OCI-LY7 (cell line): ENCODE results near the gene TPPP3. TPM values are rescaled to one million over a fixed set of nuclear protein-coding genes. Genes with fewer than 3 reads are reported as not detected.

ENCODE experiments used
- BruUV-seq: library from RNA; stranded (reverse); fragments of 400-500 nt; replicated peaks from 2 replicates; lab custom pipeline; 2021; lab: Mats Ljungman, UMichigan
- CTCF ChIA-PET: fragments of 300-600 bp; sonication (Branson Sonifier 250); formaldehyde crosslinking; loops from one replicate; lab custom pipeline; 2022; ENCODE audit warnings: antibody characterized with exemption; ENCODE audit not compliant: unreplicated experiment; lab: Charles Lee
- POLR2A ChIA-PET: fragments of 300-600 bp; sonication (Branson Sonifier 250); formaldehyde crosslinking; loops from one replicate; lab custom pipeline; 2022; ENCODE audit warnings: antibody characterized with exemption; lab: Charles Lee
- DNase-seq: peaks from one replicate; pipeline ENCODE4 v3.0.0-alpha.2; 2015; ENCODE audit warnings: low spot score
- H2AFZ ChIP-seq: fragments of 200-600 bp; sonication (generic), shearing (Covaris generic); 2 replicates; pipeline ENCODE4 v1.6.1; 2014; ENCODE audit warnings: mild to moderate bottlenecking, antibody characterized with exemption, low read length, moderate library complexity
- H3K27ac ChIP-seq: fragments of 200-600 bp; sonication (generic); 2 replicates; pipeline ENCODE4 v1.5.1; 2014; ENCODE audit warnings: mixed run types, low read depth, mild to moderate bottlenecking, moderate library complexity, low read length, inconsistent platforms; ENCODE audit not compliant: poor library complexity, severe bottlenecking
- H3K36me3 ChIP-seq: fragments of 200-600 bp; sonication (generic); 2 replicates; pipeline ENCODE4 v1.6.1; 2014; ENCODE audit warnings: mild to moderate bottlenecking, antibody characterized with exemption, low read length, moderate library complexity, mixed read lengths; ENCODE audit not compliant: insufficient read depth
- H3K4me1 ChIP-seq: fragments of 200-600 bp; sonication (generic); 2 replicates; pipeline ENCODE4 v1.5.1; 2014; ENCODE audit warnings: mild to moderate bottlenecking, low read length; ENCODE audit not compliant: insufficient read depth, poor library complexity, severe bottlenecking
- H3K4me2 ChIP-seq: fragments of 200-600 bp; sonication (generic); 2 replicates; pipeline ENCODE4 v1.6.1; 2014; ENCODE audit warnings: mild to moderate bottlenecking, low read length
- H3K4me3 ChIP-seq: fragments of 200-600 bp; sonication (generic); 2 replicates; pipeline ENCODE4 v1.5.1; 2014; ENCODE audit warnings: mild to moderate bottlenecking, low read depth, low read length; ENCODE audit not compliant: poor library complexity, severe bottlenecking
- H3K79me2 ChIP-seq: fragments of 200-600 bp; sonication (generic); 2 replicates; pipeline ENCODE4 v1.6.1; 2016; ENCODE audit warnings: low read depth, mild to moderate bottlenecking, low read length, moderate library complexity, mixed read lengths; ENCODE audit not compliant: insufficient read depth
- H3K9me2 ChIP-seq: fragments of 200-600 bp; sonication (generic); 2 replicates; pipeline ENCODE4 v1.6.1; 2016; ENCODE audit warnings: mild to moderate bottlenecking, low read length, mixed read lengths; ENCODE audit not compliant: insufficient read depth
- H3K9me3 ChIP-seq: fragments of 200-600 bp; sonication (generic); 2 replicates; pipeline ENCODE4 v1.6.1; 2014; ENCODE audit warnings: mild to moderate bottlenecking, mixed run types, low read length, mixed read lengths
- H4K20me1 ChIP-seq: fragments of 200-600 bp; sonication (generic); 2 replicates; pipeline ENCODE4 v1.6.1; 2014; ENCODE audit warnings: mild to moderate bottlenecking, antibody characterized with exemption, low read length, moderate library complexity, mixed read lengths; ENCODE audit not compliant: insufficient read depth
- EZH2phosphoT487 ChIP-seq: fragments of 200-600 bp; sonication (generic); IDR thresholded peaks from 2 replicates; pipeline ENCODE4 v1.6.1; 2018; ENCODE audit warnings: low read depth, borderline replicate concordance, mild to moderate bottlenecking, mixed run types, antibody characterized with exemption, low read length, moderate library complexity, mixed read lengths
- intact Hi-C: fragments of 100-400 bp; cut with micrococcal nuclease; formaldehyde crosslinking; loops from one replicate; pipeline ENCODE4 v1.10.0; 2022; ENCODE audit not compliant: unreplicated experiment
- total RNA-seq, 2 experiments: library from RNA; depleted of rRNA in 1 of 2; stranded (reverse); fragments of >200 nt in 1 of 2; shearing (Covaris generic) in 1 of 2; gene quantifications; 2 replicates each; pipeline ENCODE4 v1.2.3, GENCODE V29; 2014 to 2022
- TF ChIP-seq, protein P1 (sequence below): fragments of 200-600 bp; sonication (generic); conservative IDR thresholded peaks from 2 replicates; pipeline ENCODE4 v1.5.1; 2014; ENCODE audit warnings: mild to moderate bottlenecking, antibody characterized with exemption, low read length, moderate library complexity, mixed read lengths

The TPPP3 gene
- total RNA-seq, 2 experiments from 2014 or later, result not detected

DNA sequence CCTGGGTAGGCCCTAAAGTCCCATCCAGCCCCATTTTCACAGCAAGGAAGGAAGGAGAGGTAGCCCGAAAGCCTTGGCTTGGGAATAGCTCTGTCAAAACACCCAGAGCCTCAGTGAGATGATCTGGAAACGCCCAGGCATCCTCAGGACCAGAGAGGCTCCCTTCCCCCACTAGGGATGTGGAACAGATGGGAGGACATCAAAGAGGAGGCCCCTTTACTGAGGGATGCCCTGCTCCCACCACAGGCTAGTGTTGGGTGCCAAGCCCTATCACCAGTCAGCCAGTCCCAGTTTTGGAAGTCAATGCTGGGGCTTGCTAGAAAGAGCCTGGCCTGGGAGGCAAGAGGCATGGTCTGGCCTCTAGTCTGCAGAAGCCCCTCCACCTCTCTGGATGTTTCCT, 4.7 kb downstream of the TPPP3 start:
- BruUV-seq, result no TSS peak
- H3K79me2 ChIP-seq, result no peaks in the 10 kb centered on the region
- no peak overlapping the region for H3K4me3 ChIP-seq
- no peak for DNase-seq
- ChIA-PET CTCF (no interaction called here), POLR2A (interaction anchor here (0.6 to 0.9 kb wide), 3 partner anchors 9 to 51 kb away, joined by 3 to 6 read pairs (median 3); no protein-coding TSS in a partner anchor)
- TF ChIP-seq, protein P1, sequence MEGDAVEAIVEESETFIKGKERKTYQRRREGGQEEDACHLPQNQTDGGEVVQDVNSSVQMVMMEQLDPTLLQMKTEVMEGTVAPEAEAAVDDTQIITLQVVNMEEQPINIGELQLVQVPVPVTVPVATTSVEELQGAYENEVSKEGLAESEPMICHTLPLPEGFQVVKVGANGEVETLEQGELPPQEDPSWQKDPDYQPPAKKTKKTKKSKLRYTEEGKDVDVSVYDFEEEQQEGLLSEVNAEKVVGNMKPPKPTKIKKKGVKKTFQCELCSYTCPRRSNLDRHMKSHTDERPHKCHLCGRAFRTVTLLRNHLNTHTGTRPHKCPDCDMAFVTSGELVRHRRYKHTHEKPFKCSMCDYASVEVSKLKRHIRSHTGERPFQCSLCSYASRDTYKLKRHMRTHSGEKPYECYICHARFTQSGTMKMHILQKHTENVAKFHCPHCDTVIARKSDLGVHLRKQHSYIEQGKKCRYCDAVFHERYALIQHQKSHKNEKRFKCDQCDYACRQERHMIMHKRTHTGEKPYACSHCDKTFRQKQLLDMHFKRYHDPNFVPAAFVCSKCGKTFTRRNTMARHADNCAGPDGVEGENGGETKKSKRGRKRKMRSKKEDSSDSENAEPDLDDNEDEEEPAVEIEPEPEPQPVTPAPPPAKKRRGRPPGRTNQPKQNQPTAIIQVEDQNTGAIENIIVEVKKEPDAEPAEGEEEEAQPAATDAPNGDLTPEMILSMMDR, result no peak
- no peak for TF ChIP-seq EZH2phosphoT487
- no peak overlapping the region for H3K4me2 ChIP-seq
- H3K9me3 ChIP-seq, result no peaks in the 10 kb centered on the region
- no peak overlapping the region for H3K27ac ChIP-seq
- no peak overlapping the region for H2AFZ ChIP-seq
- no peaks in the 10 kb centered on the region for H4K20me1 ChIP-seq
- H3K9me2 ChIP-seq, result no peaks in the 10 kb centered on the region
- H3K4me1 ChIP-seq, result no peaks in the 10 kb centered on the region
- H3K36me3 ChIP-seq, result no peaks in the 10 kb centered on the region
- intact Hi-C loops, result no loop called here

- Histone ChIP-seq H3K9me3 (no peaks in the 10 kb centered on the region), H3K4me1 (no peaks in the 10 kb centered on the region), H3K9me2 (no peaks in the 10 kb centered on the region), H3K4me3 (no peak overlapping the region), H3K79me2 (no peaks in the 10 kb centered on the region), H3K4me2 (no peak overlapping the region), H4K20me1 (no peaks in the 10 kb centered on the region), H3K27ac (no peak overlapping the region), H2AFZ (no peak overlapping the region), H3K36me3 (no peaks in the 10 kb centered on the region)
- no peak for TF ChIP-seq EZH2phosphoT487
- TF ChIP-seq, protein P1, result no peak
- CTCF ChIA-PET, result no interaction called here
- no TSS peak for BruUV-seq
- intact Hi-C loops, result no loop called here
- POLR2A ChIA-PET, result interaction anchor here (0.6 to 0.9 kb wide), 3 partner anchors 9 to 52 kb away, joined by 3 to 6 read pairs (median 3); no protein-coding TSS in a partner anchor
- no peak for DNase-seq
Observed at GRCh38 chr16:67388191-67388590, 5.1 kb downstream of the TPPP3 start.

GRCh38 chr16:67387479-67388079, 5.7 kb downstream of the TPPP3 start:
- H4K20me1 ChIP-seq, result no peaks in the 10 kb centered on the region
- H3K4me3 ChIP-seq, result no peak overlapping the region
- H3K4me1 ChIP-seq, result no peaks in the 10 kb centered on the region
- H3K36me3 ChIP-seq, result no peaks in the 10 kb centered on the region
- H3K79me2 ChIP-seq, result no peaks in the 10 kb centered on the region
- intact Hi-C loops, result no loop called here
- TF ChIP-seq, protein P1, result no peak
- TF ChIP-seq EZH2phosphoT487, result no peak
- H3K4me2 ChIP-seq, result no peak overlapping the region
- ChIA-PET POLR2A (no interaction called here), CTCF (no interaction called here)
- H3K9me3 ChIP-seq, result no peaks in the 10 kb centered on the region
- no peak overlapping the region for H2AFZ ChIP-seq
- H3K27ac ChIP-seq, result no peak overlapping the region
- no peaks in the 10 kb centered on the region for H3K9me2 ChIP-seq
- no TSS peak for BruUV-seq
- no peak for DNase-seq
